GM12872 (cell line): Measurements from ENCODE around the gene RBM44.

Experiments
- TF ChIP-seq, protein P1 (sequence below): IDR thresholded peaks from 3 replicates; pipeline ENCODE4 v1.5.1; 2011; ENCODE audit warnings: low read depth, mild to moderate bottlenecking, low read length, moderate library complexity; ENCODE audit not compliant: insufficient read depth

RBM44 gene

DNA sequence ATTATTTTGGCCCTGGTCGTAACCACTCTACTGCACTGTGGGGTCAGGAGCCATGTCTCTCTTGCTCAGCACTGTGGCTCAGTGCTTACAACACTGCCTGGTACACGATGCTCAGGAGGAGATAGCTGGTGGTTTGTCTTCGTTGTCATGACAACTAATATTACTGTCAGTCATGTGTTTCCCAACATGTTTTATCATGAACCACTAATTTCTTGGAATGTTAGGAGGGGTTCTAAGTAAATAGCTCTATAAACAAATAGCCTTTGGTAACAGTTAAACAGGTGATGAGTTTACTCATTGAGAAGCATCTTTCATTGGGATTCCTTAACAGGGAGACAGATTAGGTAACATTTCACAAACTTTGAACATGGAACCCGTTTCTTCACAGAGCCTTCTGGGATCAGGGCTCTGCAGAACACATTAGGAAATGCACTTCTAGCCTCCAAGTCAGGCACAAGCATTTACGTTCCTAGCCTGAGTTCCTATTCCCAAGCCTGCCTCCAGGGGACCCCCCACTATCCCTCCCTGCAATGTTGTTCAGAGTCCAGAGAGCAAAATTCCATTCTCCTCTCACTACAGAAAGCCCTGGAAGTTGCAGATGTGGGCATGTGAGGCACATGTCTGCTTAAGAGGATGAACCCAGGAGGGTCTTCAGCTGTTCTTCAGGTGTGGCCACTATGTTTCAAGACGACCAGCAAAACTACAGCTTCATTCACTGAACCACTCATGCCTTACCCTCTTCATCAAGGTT, 6.4 kb upstream of the RBM44 start:
- TF ChIP-seq, protein P1, sequence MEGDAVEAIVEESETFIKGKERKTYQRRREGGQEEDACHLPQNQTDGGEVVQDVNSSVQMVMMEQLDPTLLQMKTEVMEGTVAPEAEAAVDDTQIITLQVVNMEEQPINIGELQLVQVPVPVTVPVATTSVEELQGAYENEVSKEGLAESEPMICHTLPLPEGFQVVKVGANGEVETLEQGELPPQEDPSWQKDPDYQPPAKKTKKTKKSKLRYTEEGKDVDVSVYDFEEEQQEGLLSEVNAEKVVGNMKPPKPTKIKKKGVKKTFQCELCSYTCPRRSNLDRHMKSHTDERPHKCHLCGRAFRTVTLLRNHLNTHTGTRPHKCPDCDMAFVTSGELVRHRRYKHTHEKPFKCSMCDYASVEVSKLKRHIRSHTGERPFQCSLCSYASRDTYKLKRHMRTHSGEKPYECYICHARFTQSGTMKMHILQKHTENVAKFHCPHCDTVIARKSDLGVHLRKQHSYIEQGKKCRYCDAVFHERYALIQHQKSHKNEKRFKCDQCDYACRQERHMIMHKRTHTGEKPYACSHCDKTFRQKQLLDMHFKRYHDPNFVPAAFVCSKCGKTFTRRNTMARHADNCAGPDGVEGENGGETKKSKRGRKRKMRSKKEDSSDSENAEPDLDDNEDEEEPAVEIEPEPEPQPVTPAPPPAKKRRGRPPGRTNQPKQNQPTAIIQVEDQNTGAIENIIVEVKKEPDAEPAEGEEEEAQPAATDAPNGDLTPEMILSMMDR: 0 out of 3 replicates have a peak, but pooled peaks have one; percentile 8

DNA sequence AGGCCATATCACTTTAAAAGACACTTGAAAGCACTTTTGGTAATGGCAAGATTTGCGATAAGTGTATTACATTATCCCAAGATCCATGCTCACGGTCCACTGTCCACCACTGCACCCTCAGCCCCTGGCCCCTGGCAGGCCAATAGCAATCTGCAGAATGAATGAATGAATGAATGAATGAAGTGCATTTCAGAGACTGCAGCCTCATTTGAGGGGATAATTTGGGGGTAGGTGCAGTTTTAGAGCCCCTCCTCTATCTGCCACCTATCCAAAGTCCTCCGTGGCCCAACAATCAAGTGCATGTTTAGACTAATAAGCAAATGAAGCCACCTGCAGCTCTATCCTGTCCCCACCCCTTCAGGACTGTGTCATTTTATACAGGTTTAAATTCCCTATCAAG, 1.3 kb upstream of the RBM44 start:
- TF ChIP-seq, protein P1: no peak

DNA sequence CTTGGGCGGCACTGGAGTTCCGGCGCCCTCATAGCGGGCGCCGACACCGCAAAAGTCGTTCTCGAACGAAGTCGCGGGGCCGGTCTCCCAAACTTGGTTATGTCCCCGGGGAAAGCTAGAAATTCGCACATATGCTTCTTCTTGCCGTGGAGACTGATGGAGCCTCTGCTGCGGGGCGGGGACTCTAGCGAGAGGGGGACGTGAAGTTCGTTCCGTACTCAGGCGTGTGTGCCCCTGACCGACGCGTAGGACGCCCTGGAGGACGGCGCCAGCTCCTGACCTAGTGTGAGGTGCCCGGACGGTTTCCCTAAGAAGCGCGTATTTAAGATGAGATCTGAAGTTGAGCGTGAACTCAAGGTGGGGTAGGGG, 465 bp downstream of the RBM44 start:
- TF ChIP-seq, protein P1: no peak

DNA sequence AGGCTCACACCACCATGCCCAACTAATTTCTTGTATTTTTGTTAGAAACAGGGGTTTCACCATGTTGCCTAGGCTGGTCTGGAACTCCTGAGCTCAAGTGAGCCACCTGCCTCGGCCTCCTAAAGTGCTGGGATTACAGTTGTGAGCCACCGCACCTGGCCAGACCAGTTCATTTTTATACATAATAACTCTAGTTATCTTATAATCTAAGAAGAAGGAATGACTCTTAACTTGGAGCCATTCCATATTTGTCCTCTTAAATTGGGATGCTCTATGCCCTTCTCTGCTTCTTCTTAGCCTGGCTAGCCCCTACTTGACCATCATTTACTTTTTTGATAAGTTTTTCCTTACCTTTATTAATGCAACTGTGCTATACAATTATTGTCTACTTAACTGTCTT, 2.9 kb downstream of the RBM44 start:
- TF ChIP-seq, protein P1: no peak

DNA sequence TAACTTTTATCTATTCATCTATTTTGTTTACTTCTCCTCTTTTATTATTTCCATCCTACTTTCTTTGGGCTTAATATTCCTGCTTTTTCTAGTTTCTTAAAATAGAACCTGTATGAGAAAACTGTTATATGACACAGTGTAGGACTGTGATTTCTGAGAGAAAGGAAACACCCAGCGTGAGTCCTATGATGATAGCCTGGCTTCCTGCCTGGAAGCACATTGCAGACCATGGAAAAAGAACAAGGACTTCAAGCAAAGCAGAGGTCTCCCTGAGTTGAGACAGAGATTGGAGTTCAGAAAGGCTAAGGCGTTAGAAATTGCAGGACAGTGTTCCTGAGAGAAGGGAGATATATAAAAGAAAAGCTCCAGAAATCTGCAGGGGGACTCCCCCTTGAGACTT, 7.8 kb downstream of the RBM44 start:
- TF ChIP-seq, protein P1: no peak

DNA sequence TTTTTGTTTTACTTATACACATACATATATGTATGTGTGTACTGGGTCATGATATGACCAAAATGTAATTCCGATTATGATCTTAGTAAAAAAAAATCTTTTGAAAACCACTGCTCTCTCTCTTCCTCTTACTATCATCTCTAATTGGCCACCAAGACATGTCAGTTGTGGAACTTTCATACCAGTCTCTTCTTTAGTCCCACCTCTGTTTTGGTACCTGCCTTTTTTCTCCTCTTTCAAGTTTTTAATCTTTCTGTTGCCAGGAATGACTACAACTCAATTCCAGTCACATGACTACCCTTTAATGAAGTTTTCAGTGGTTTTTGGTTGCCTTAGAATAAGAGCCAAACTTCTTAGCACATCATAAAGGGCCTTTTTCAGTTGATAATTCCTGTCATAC, 17.1 kb downstream of the RBM44 start:
- TF ChIP-seq, protein P1: no peak

DNA sequence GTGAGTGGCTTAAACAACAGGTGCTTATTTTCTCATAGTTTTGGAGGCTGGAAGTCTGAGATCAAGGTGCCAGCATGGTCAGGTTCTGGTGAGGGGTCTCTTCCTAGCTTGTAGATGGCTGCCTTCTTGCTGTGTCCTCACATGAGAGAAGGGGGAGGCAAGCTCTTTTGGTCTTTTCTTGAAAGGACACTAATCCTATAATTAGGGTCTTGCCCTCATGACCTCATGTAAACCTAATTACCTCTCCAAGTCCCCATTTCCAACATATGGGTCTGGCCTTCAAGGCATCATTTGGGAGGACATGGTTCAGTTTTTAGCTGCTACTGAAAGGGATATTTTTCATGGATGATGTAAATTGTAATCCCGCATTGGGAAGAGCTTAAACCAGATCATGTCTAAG, 18.0 kb downstream of the RBM44 start:
- TF ChIP-seq, protein P1: no peak
